ENCODE results near the gene CYBC1. TPM values are rescaled to one million over a fixed set of nuclear protein-coding genes. Genes with fewer than 3 reads are reported as not detected.
"Not testable (repeated sequence)": the region's sequence is repeated elsewhere in the genome, so short reads cannot be mapped to it uniquely, and the experiment has no call there.

CYBC1 gene
- total and polyA plus RNA-seq, 4 donors = 23.2 to 45.6 (median 34.9) TPM

GRCh38 chr17:82457073-82457928, 6.7 kb upstream of the CYBC1 start:
- Histone ChIP-seq H3K27me3 (ENCODE audit: control insufficient read depth in 4 of 4, insufficient read depth in 4 of 4, low read length in 3 of 4) (no peaks in the 10 kb centered on the region), H3K9ac (ENCODE audit: low read depth in 1 of 2, low read length in 2 of 2) (peak overlapping the region; percentile 89 to 91), H3K27ac (ENCODE audit: low read depth in 1 of 2, low read length in 2 of 2) (peak overlapping the region; percentile 99), H3K4me1 (ENCODE audit: control insufficient read depth in 4 of 4, insufficient read depth in 4 of 4, low read length in 3 of 4) (peaks cover 0 to 23% (median 13%) of the 10 kb centered on the region in 4 donors), H3K36me3 (ENCODE audit: control insufficient read depth in 4 of 4, insufficient read depth in 3 of 4, low read depth in 1 of 4, low read length in 3 of 4) (peaks cover 0 to 9% (median 1%) of the 10 kb centered on the region in 4 donors), H3K4me3 (ENCODE audit: low read depth in 1 of 3, low read length in 3 of 3) (peak overlapping the region; percentile 59 to 66 (median 59)), H3K9me3 (ENCODE audit: control insufficient read depth in 4 of 4, low read length in 3 of 4) (no peaks in the 10 kb centered on the region)
- DNase-seq (ENCODE audit: low spot score) = no peak
- 39% methylated on average over 10 of the region's 10 CpGs for WGBS
- no peak for TF ChIP-seq NR2F2 (IDR thresholded peaks at IDR 0.05)
- TF ChIP-seq HNF4G (IDR thresholded peaks at IDR 0.05) = no peak
- no peak for TF ChIP-seq ZBTB33 (IDR thresholded peaks at IDR 0.05)
- no peak for TF ChIP-seq ATF3 (IDR thresholded peaks at IDR 0.05)
- TF ChIP-seq CTCF (IDR thresholded peaks at IDR 0.05; ENCODE audit: low read depth, low read length, missing input control) = no peak
- no peak for TF ChIP-seq SP1 (IDR thresholded peaks at IDR 0.05)
- no peak for TF ChIP-seq TAF1 (conservative IDR thresholded peaks at IDR 0.05)
- TF ChIP-seq JUND (IDR thresholded peaks at IDR 0.05) = no peak
- TF ChIP-seq FOXA1 (IDR thresholded peaks at IDR 0.05) = no peak
- no peak for TF ChIP-seq RAD21 (IDR thresholded peaks at IDR 0.05)
- TF ChIP-seq HNF4A (conservative IDR thresholded peaks at IDR 0.05) = no peak

GRCh38 chr17:82453706-82454105, 3.2 kb upstream of the CYBC1 start:
- not testable (repeated sequence) for H3K36me3 ChIP-seq (ENCODE audit: control insufficient read depth in 4 of 4, insufficient read depth in 3 of 4, low read depth in 1 of 4, low read length in 3 of 4); H3K27me3 ChIP-seq (ENCODE audit: control insufficient read depth in 4 of 4, insufficient read depth in 4 of 4, low read length in 3 of 4); DNase-seq (ENCODE audit: low spot score); H3K9ac ChIP-seq (ENCODE audit: low read depth in 1 of 2, low read length in 2 of 2); H3K27ac ChIP-seq (ENCODE audit: low read depth in 1 of 2, low read length in 2 of 2); H3K4me3 ChIP-seq (ENCODE audit: low read depth in 1 of 3, low read length in 3 of 3); H3K9me3 ChIP-seq (ENCODE audit: control insufficient read depth in 4 of 4, low read length in 3 of 4)
- WGBS = 97% methylated on average over 21 of the region's 21 CpGs
- H3K4me1 ChIP-seq (ENCODE audit: control insufficient read depth in 4 of 4, insufficient read depth in 4 of 4, low read length in 3 of 4) = peaks cover 6 to 29% (median 18%) of the 10 kb centered on the region in 4 donors

GRCh38 chr17:82453151-82453550, 2.6 kb upstream of the CYBC1 start:
- WGBS = 89% methylated on average over 7 of the region's 7 CpGs
- not testable (repeated sequence) for H3K4me3 ChIP-seq (ENCODE audit: low read depth in 1 of 3, low read length in 3 of 3); H3K27me3 ChIP-seq (ENCODE audit: control insufficient read depth in 4 of 4, insufficient read depth in 4 of 4, low read length in 3 of 4); DNase-seq (ENCODE audit: low spot score); H3K9me3 ChIP-seq (ENCODE audit: control insufficient read depth in 4 of 4, low read length in 3 of 4); H3K36me3 ChIP-seq (ENCODE audit: control insufficient read depth in 4 of 4, insufficient read depth in 3 of 4, low read depth in 1 of 4, low read length in 3 of 4); H3K27ac ChIP-seq (ENCODE audit: low read depth in 1 of 2, low read length in 2 of 2); H3K9ac ChIP-seq (ENCODE audit: low read depth in 1 of 2, low read length in 2 of 2)
- peaks cover 6 to 29% (median 18%) of the 10 kb centered on the region in 4 donors for H3K4me1 ChIP-seq (ENCODE audit: control insufficient read depth in 4 of 4, insufficient read depth in 4 of 4, low read length in 3 of 4)

Data from liver (tissue), 9 donors.